ENCODE results near the gene SMCO2.

Gene SMCO2

GRCh38 chr12:27446436-27446835, at the start of gene SMCO2:
SMCO2 (plus strand) TSS chr12:27446736; CDS start chr12:27470632, 23,896 bp downstream.
- Histone ChIP-seq H3K27me3 (ENCODE audit: insufficient read depth, low read length) (no peaks in the 10 kb centered on the region), H3K36me3 (ENCODE audit: insufficient read depth, low read length) (no peaks in the 10 kb centered on the region), H3K4me3 (ENCODE audit: low read depth, low read length) (no peak within 1 kb of the TSS), H3K79me2 (ENCODE audit: control insufficient read depth, insufficient read depth, low read length, unreplicated experiment) (no peaks in the 10 kb centered on the region), H2AFZ (ENCODE audit: low read length, unreplicated experiment) (no peak within 1 kb of the TSS), H3K27ac (ENCODE audit: low read depth, low read length) (no peak within 1 kb of the TSS), H3K4me1 (ENCODE audit: control insufficient read depth, insufficient read depth, low read length, unreplicated experiment) (no peaks in the 10 kb centered on the region)

DNA sequence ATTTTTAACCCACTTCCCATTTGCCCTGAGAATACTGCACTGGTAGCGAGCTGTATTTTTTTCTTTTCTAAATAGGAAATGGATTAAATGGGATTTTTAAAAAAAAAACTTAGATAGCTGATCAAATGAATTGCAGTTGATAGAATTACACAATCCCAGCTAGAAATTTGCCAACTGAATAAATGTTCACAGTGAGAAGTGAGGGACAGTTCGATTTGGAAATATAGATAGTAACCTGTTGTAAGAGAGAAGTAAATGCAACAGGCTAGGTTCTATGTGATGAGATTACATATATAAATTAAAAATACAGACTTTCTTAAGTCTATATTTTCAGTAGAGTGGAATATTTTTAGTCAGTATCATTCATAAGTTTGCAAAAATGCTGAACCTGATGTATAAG, 48.1 kb upstream of the SMCO2 start:
- Histone ChIP-seq H3K27me3 (ENCODE audit: insufficient read depth, low read length) (no peaks in the 10 kb centered on the region), H3K4me1 (ENCODE audit: control insufficient read depth, insufficient read depth, low read length, unreplicated experiment) (no peaks in the 10 kb centered on the region), H3K36me3 (ENCODE audit: insufficient read depth, low read length) (peaks cover 17% of the 10 kb centered on the region), H3K27ac (ENCODE audit: low read depth, low read length) (no peak overlapping the region), H3K4me3 (ENCODE audit: low read depth, low read length) (no peak overlapping the region), H2AFZ (ENCODE audit: low read length, unreplicated experiment) (no peak overlapping the region), H3K79me2 (ENCODE audit: control insufficient read depth, insufficient read depth, low read length, unreplicated experiment) (no peaks in the 10 kb centered on the region)

- H2AFZ ChIP-seq (ENCODE audit: low read length, unreplicated experiment), result no peak overlapping the region
- no peak overlapping the region for H3K4me3 ChIP-seq (ENCODE audit: low read depth, low read length)
- H3K27me3 ChIP-seq (ENCODE audit: insufficient read depth, low read length), result no peaks in the 10 kb centered on the region
- H3K4me1 ChIP-seq (ENCODE audit: control insufficient read depth, insufficient read depth, low read length, unreplicated experiment), result no peaks in the 10 kb centered on the region
- H3K36me3 ChIP-seq (ENCODE audit: insufficient read depth, low read length), result peaks cover 17% of the 10 kb centered on the region
- H3K27ac ChIP-seq (ENCODE audit: low read depth, low read length), result no peak overlapping the region
- no peaks in the 10 kb centered on the region for H3K79me2 ChIP-seq (ENCODE audit: control insufficient read depth, insufficient read depth, low read length, unreplicated experiment)
These were observed 47.5 kb upstream of the SMCO2 start for GRCh38 chr12:27399074-27399473.

- Histone ChIP-seq H3K4me1 (ENCODE audit: control insufficient read depth, insufficient read depth, low read length, unreplicated experiment) (no peaks in the 10 kb centered on the region), H3K4me3 (ENCODE audit: low read depth, low read length) (no peak overlapping the region), H2AFZ (ENCODE audit: low read length, unreplicated experiment) (no peak overlapping the region), H3K27me3 (ENCODE audit: insufficient read depth, low read length) (no peaks in the 10 kb centered on the region), H3K27ac (ENCODE audit: low read depth, low read length) (no peak overlapping the region), H3K79me2 (ENCODE audit: control insufficient read depth, insufficient read depth, low read length, unreplicated experiment) (no peaks in the 10 kb centered on the region), H3K36me3 (ENCODE audit: insufficient read depth, low read length) (peaks cover 23% of the 10 kb centered on the region)
These were observed 45.6 kb upstream of the SMCO2 start for GRCh38 chr12:27400856-27401354.

GRCh38 chr12:27412047-27412446, 34.5 kb upstream of the SMCO2 start:
- H2AFZ ChIP-seq (ENCODE audit: low read length, unreplicated experiment), result no peak overlapping the region
- no peaks in the 10 kb centered on the region for H3K4me1 ChIP-seq (ENCODE audit: control insufficient read depth, insufficient read depth, low read length, unreplicated experiment)
- no peaks in the 10 kb centered on the region for H3K79me2 ChIP-seq (ENCODE audit: control insufficient read depth, insufficient read depth, low read length, unreplicated experiment)
- H3K36me3 ChIP-seq (ENCODE audit: insufficient read depth, low read length), result no peaks in the 10 kb centered on the region
- no peak overlapping the region for H3K4me3 ChIP-seq (ENCODE audit: low read depth, low read length)
- H3K27ac ChIP-seq (ENCODE audit: low read depth, low read length), result no peak overlapping the region
- H3K27me3 ChIP-seq (ENCODE audit: insufficient read depth, low read length), result no peaks in the 10 kb centered on the region

DNA sequence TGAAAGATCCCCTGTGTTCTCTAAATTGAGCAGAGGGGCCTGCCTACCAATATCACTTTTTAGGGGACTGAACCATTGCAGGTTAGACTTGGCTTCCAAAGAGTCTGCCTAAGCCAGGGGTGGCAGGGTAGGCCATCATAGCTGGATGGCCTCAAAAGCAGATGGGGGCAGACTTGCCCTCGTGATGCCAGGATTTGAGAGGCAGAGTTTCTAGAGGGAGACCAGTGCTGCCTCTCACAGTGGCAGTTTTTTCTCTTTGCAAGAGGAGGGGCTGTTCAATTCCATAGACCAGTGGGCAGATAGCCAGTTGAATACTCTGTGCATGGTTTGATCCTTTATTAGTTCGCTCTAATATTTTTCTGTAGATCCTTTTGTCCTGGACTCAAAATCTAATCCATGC, 23.8 kb upstream of the SMCO2 start:
- Histone ChIP-seq H3K79me2 (ENCODE audit: control insufficient read depth, insufficient read depth, low read length, unreplicated experiment) (no peaks in the 10 kb centered on the region), H3K4me1 (ENCODE audit: control insufficient read depth, insufficient read depth, low read length, unreplicated experiment) (no peaks in the 10 kb centered on the region), H3K27ac (ENCODE audit: low read depth, low read length) (no peak overlapping the region), H2AFZ (ENCODE audit: low read length, unreplicated experiment) (no peak overlapping the region), H3K27me3 (ENCODE audit: insufficient read depth, low read length) (no peaks in the 10 kb centered on the region), H3K36me3 (ENCODE audit: insufficient read depth, low read length) (no peaks in the 10 kb centered on the region), H3K4me3 (ENCODE audit: low read depth, low read length) (no peak overlapping the region)

GRCh38 chr12:27424631-27425230, 21.8 kb upstream of the SMCO2 start:
- peak overlapping the region; percentile 29 for H2AFZ ChIP-seq (ENCODE audit: low read length, unreplicated experiment)
- no peak overlapping the region for H3K27ac ChIP-seq (ENCODE audit: low read depth, low read length)
- H3K4me1 ChIP-seq (ENCODE audit: control insufficient read depth, insufficient read depth, low read length, unreplicated experiment), result no peaks in the 10 kb centered on the region
- H3K27me3 ChIP-seq (ENCODE audit: insufficient read depth, low read length), result no peaks in the 10 kb centered on the region
- no peak overlapping the region for H3K4me3 ChIP-seq (ENCODE audit: low read depth, low read length)
- no peaks in the 10 kb centered on the region for H3K79me2 ChIP-seq (ENCODE audit: control insufficient read depth, insufficient read depth, low read length, unreplicated experiment)
- H3K36me3 ChIP-seq (ENCODE audit: insufficient read depth, low read length), result no peaks in the 10 kb centered on the region

GRCh38 chr12:27425306-27425705, 21.2 kb upstream of the SMCO2 start:
- no peaks in the 10 kb centered on the region for H3K36me3 ChIP-seq (ENCODE audit: insufficient read depth, low read length)
- no peak overlapping the region for H2AFZ ChIP-seq (ENCODE audit: low read length, unreplicated experiment)
- H3K27ac ChIP-seq (ENCODE audit: low read depth, low read length), result no peak overlapping the region
- no peaks in the 10 kb centered on the region for H3K27me3 ChIP-seq (ENCODE audit: insufficient read depth, low read length)
- H3K4me1 ChIP-seq (ENCODE audit: control insufficient read depth, insufficient read depth, low read length, unreplicated experiment), result no peaks in the 10 kb centered on the region
- no peaks in the 10 kb centered on the region for H3K79me2 ChIP-seq (ENCODE audit: control insufficient read depth, insufficient read depth, low read length, unreplicated experiment)
- no peak overlapping the region for H3K4me3 ChIP-seq (ENCODE audit: low read depth, low read length)

DNA sequence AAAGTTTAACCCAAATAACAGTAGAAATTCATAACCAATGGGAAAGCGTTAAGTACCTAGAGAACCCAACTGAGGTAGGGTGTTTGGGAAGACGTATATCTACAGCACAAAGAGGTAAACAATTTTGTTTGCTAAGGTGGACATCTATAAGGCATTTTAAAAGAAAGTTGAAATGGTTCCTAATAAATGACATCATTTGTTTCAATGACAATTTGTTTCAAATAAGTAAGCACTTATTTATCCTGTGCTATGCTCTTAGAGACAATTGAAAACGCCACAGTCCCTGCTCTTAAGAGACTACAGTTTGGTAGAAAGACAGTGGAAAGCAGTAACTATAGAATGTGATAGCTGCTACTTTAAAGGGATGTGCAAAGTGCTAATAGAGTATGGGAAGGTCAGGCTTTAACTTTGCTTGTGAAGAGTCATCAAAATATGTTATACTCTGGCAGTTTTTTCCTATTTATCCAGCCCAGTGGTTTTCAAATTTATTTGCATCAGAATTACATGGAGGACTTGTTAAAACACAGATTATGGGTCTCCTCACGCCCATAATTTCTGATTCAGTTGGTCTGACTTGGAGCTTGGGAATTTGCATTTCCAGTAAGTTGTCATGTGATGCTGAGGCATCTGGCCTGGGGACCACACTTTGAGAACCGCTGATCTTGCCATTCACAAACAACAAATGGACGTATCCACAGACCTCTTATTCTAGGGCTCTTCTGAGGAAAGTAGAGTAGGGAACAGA, 19.6 kb upstream of the SMCO2 start:
- Histone ChIP-seq H3K4me3 (ENCODE audit: low read depth, low read length) (no peak overlapping the region), H3K27me3 (ENCODE audit: insufficient read depth, low read length) (no peaks in the 10 kb centered on the region), H3K4me1 (ENCODE audit: control insufficient read depth, insufficient read depth, low read length, unreplicated experiment) (no peaks in the 10 kb centered on the region), H2AFZ (ENCODE audit: low read length, unreplicated experiment) (no peak overlapping the region), H3K27ac (ENCODE audit: low read depth, low read length) (no peak overlapping the region), H3K36me3 (ENCODE audit: insufficient read depth, low read length) (no peaks in the 10 kb centered on the region), H3K79me2 (ENCODE audit: control insufficient read depth, insufficient read depth, low read length, unreplicated experiment) (no peaks in the 10 kb centered on the region)

DNA sequence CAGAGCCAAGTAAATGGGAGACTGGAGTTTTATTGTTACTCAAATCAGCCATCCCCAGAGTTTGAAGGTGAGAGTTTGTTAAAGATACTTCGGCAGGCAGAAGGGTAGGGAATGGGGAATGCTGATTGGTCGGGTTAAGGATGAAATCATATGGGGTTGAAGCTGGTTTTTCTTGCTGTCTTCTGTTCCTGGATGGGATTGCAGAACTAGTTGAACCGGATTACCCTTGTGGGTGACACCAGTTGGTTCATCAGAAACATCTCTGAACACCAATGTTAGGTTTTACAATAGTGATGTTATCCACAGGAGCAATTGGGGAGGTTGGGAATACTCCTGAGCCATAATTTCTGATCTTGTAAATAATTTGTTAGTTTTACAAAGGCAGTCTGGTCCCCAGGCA, 18.7 kb upstream of the SMCO2 start:
- Histone ChIP-seq H2AFZ (ENCODE audit: low read length, unreplicated experiment) (no peak overlapping the region), H3K27me3 (ENCODE audit: insufficient read depth, low read length) (no peaks in the 10 kb centered on the region), H3K79me2 (ENCODE audit: control insufficient read depth, insufficient read depth, low read length, unreplicated experiment) (no peaks in the 10 kb centered on the region), H3K27ac (ENCODE audit: low read depth, low read length) (no peak overlapping the region), H3K4me1 (ENCODE audit: control insufficient read depth, insufficient read depth, low read length, unreplicated experiment) (peaks cover under 1% of the 10 kb centered on the region), H3K36me3 (ENCODE audit: insufficient read depth, low read length) (no peaks in the 10 kb centered on the region), H3K4me3 (ENCODE audit: low read depth, low read length) (no peak overlapping the region)

DNA sequence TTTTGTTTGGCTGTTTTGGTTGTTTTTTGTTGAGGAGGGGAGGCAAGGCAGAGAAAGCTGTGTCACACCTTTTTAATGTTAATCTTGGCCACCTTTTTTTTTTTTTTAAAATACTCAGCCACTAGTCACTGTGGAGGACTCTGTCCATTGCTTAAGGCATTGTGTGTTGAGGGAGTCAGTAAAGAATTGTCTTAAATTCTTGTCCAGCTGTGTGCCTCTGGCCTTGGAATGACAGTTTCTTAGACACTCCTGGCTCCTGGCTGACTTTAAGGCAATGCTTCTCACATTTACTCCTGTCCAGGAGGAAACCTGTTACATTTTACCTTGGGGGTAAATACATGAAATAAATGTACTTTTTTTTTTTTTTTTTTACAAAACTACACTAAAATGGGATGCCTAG, 18.1 kb upstream of the SMCO2 start:
- Histone ChIP-seq H3K79me2 (ENCODE audit: control insufficient read depth, insufficient read depth, low read length, unreplicated experiment) (no peaks in the 10 kb centered on the region), H3K4me1 (ENCODE audit: control insufficient read depth, insufficient read depth, low read length, unreplicated experiment) (peaks cover 6% of the 10 kb centered on the region), H2AFZ (ENCODE audit: low read length, unreplicated experiment) (no peak overlapping the region), H3K36me3 (ENCODE audit: insufficient read depth, low read length) (no peaks in the 10 kb centered on the region), H3K4me3 (ENCODE audit: low read depth, low read length) (no peak overlapping the region), H3K27me3 (ENCODE audit: insufficient read depth, low read length) (no peaks in the 10 kb centered on the region), H3K27ac (ENCODE audit: low read depth, low read length) (no peak overlapping the region)

All from ACC112 (cell line).